ENCODE results near the gene RNF157. TPM values are rescaled to one million over a fixed set of nuclear protein-coding genes. Genes with fewer than 3 reads are reported as not detected.
A peak's percentile ranks its signal among the peaks of the same experiment; 100 is the strongest.

RNF157 gene
- total and polyA plus RNA-seq, 2 of the 13 experiments (the other 11 are each of a cell fraction or from before 2014, with no cell fraction given): 0.44 to 1.5 TPM

DNA sequence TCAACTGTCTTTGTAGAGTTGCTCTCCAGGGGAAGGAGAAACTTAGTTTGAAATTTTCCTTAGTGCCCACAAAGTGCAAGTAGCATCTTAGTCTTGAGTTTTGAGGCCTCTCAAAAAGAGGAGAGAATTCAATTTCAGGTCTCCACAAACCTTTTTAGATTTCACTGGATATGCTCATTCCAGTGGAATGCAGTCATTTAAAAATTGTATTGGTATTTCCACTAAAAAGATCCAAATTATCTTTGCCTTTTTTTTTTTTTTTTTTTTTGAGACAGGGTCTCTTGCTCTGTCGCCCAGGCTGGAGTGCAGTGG, 92.3 kb downstream of the RNF157 start:
- intact Hi-C loops (cut with micrococcal nuclease; ENCODE audit: unreplicated experiment): no loop called here
- in situ Hi-C loops (cut with HindIII; ENCODE audit: extremely low pct_ligation_motif_present, low pct_unique_long_range_greater_than_20kb): no loop called here
- no peak for DNase-seq (ENCODE audit: low spot score)
- Histone ChIP-seq H3K4me2 (ENCODE audit: low read depth, low read length) (no peak overlapping the region), H3K9ac (ENCODE audit: insufficient read depth, low read depth, low read length) (no peak overlapping the region), H2AFZ (ENCODE audit: low read length) (no peak overlapping the region), H3K9me3 (ENCODE audit: low read length) (no peaks in the 10 kb centered on the region), H3K27me3 (ENCODE audit: control insufficient read depth in 1 of 2, insufficient read depth in 2 of 2, low read length in 2 of 2) (peaks cover 0 to 21% of the 10 kb centered on the region in 2 experiments), H4K20me1 (ENCODE audit: insufficient read depth, low read length) (no peaks in the 10 kb centered on the region), H3K79me2 (ENCODE audit: insufficient read depth, low read length) (no peaks in the 10 kb centered on the region), H3K4me1 (ENCODE audit: insufficient read depth, low read length) (peaks cover 26% of the 10 kb centered on the region), H3K4me3 (replicated peaks in 1 of 3; ENCODE audit: insufficient read depth in 1 of 3, low read depth in 2 of 3, low read length in 3 of 3) (no peak overlapping the region), H3K27ac (ENCODE audit: extremely low read length, insufficient read depth, low read length) (no peak overlapping the region), H3K36me3 (replicated peaks in 1 of 2; ENCODE audit: control insufficient read depth in 1 of 2, insufficient read depth in 2 of 2, low read length in 2 of 2) (no peaks in the 10 kb centered on the region)
- no peak for ATAC-seq
- WGBS (ENCODE audit: low lambda C conversion rate): 80% methylated on average over 1 of the region's 1 CpG
- FAIRE-seq: no peak
- BruUV-seq (replicated peaks): no TSS peak
- POLR2A ChIA-PET: no interaction called here
- CTCF ChIA-PET (ENCODE audit: low intra/inter-chr PET ratio, low total read pairs): interaction anchor here (1.7 to 3.7 kb wide), 2 partner anchors 24 to 26 kb away, joined by 6 to 50 read pairs; no protein-coding TSS in a partner anchor
- no peak for TF ChIP-seq ZNF431 (CRISPR knock-in tag; IDR thresholded peaks at IDR 0.05; ENCODE audit: borderline replicate concordance, low read depth)
- TF ChIP-seq FUBP1 (CRISPR knock-in tag; IDR thresholded peaks at IDR 0.05; ENCODE audit: borderline replicate concordance): no peak
- no peak for TF ChIP-seq KLF11 (CRISPR knock-in tag; IDR thresholded peaks at IDR 0.05)
- no peak for TF ChIP-seq KAT8 (CRISPR knock-in tag; IDR thresholded peaks at IDR 0.05)

DNA sequence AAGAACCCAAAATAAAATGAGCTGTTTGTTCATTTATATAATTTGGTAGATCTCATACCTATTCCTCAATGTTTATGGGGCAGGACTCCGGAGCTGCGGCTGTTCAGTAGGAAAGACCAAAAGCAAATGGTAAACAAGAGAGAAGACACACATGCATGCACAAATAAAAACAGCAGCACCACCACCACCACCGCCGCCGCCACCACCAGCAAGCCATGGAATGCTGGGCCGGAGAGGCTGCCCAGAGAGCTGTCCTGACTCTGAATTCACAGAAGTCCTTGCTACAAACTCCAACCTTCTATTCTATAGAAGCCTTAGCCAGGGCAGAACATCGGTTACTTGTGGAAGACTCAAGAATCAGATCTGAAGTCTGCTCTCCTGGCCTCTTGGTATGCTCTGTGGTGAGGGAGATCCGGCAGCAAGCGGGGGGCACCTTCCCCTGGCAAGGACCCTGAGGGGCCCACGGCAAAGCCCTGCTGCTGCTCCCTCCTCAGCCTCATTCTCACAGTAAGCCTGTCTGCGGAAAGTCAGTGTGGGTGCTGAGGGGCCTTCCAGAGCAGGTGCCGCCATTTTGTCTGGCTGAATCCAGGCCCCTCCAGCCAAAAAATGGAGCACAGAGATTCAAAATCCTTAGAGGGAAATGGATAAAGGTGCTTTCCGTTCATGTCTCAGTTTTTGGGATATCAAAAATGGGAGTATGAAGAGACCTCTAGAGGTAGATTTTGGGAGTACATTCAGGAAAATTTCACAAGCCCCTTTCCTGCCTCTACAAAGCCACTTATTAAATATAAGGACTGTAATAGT, 92.9 kb downstream of the RNF157 start:
- Histone ChIP-seq H3K4me3 (replicated peaks in 1 of 3; ENCODE audit: insufficient read depth in 1 of 3, low read depth in 2 of 3, low read length in 3 of 3) (no peak overlapping the region), H2AFZ (ENCODE audit: low read length) (no peak overlapping the region), H3K9ac (ENCODE audit: insufficient read depth, low read depth, low read length) (no peak overlapping the region), H3K9me3 (ENCODE audit: low read length) (no peaks in the 10 kb centered on the region), H3K27me3 (ENCODE audit: control insufficient read depth in 1 of 2, insufficient read depth in 2 of 2, low read length in 2 of 2) (peaks cover 0 to 26% of the 10 kb centered on the region in 2 experiments), H3K27ac (ENCODE audit: extremely low read length, insufficient read depth, low read length) (no peak overlapping the region), H3K79me2 (ENCODE audit: insufficient read depth, low read length) (no peaks in the 10 kb centered on the region), H4K20me1 (ENCODE audit: insufficient read depth, low read length) (no peaks in the 10 kb centered on the region), H3K4me1 (ENCODE audit: insufficient read depth, low read length) (peaks cover 32% of the 10 kb centered on the region), H3K36me3 (replicated peaks in 1 of 2; ENCODE audit: control insufficient read depth in 1 of 2, insufficient read depth in 2 of 2, low read length in 2 of 2) (no peaks in the 10 kb centered on the region), H3K4me2 (ENCODE audit: low read depth, low read length) (no peak overlapping the region)
- no TSS peak for BruUV-seq (replicated peaks)
- POLR2A ChIA-PET: interaction anchor here (1.0 kb wide), 1 partner anchor 9 kb away, joined by 5 read pairs; no protein-coding TSS in a partner anchor
- CTCF ChIA-PET (ENCODE audit: low intra/inter-chr PET ratio, low total read pairs): interaction anchor here (1.3 to 3.7 kb wide), 3 partner anchors 23 to 35 kb away, joined by 3 to 50 read pairs (median 6); no protein-coding TSS in a partner anchor
- 53% methylated on average over 13 of the region's 13 CpGs for WGBS (ENCODE audit: low lambda C conversion rate)
- FAIRE-seq (peak; percentile 88), ATAC-seq (no peak), DNase-seq (ENCODE audit: low spot score) (peak; percentile 45)
- in situ Hi-C loops (cut with HindIII; ENCODE audit: extremely low pct_ligation_motif_present, low pct_unique_long_range_greater_than_20kb): no loop called here
- intact Hi-C loops (cut with micrococcal nuclease; ENCODE audit: unreplicated experiment): no loop called here
- TF ChIP-seq, protein P1, sequence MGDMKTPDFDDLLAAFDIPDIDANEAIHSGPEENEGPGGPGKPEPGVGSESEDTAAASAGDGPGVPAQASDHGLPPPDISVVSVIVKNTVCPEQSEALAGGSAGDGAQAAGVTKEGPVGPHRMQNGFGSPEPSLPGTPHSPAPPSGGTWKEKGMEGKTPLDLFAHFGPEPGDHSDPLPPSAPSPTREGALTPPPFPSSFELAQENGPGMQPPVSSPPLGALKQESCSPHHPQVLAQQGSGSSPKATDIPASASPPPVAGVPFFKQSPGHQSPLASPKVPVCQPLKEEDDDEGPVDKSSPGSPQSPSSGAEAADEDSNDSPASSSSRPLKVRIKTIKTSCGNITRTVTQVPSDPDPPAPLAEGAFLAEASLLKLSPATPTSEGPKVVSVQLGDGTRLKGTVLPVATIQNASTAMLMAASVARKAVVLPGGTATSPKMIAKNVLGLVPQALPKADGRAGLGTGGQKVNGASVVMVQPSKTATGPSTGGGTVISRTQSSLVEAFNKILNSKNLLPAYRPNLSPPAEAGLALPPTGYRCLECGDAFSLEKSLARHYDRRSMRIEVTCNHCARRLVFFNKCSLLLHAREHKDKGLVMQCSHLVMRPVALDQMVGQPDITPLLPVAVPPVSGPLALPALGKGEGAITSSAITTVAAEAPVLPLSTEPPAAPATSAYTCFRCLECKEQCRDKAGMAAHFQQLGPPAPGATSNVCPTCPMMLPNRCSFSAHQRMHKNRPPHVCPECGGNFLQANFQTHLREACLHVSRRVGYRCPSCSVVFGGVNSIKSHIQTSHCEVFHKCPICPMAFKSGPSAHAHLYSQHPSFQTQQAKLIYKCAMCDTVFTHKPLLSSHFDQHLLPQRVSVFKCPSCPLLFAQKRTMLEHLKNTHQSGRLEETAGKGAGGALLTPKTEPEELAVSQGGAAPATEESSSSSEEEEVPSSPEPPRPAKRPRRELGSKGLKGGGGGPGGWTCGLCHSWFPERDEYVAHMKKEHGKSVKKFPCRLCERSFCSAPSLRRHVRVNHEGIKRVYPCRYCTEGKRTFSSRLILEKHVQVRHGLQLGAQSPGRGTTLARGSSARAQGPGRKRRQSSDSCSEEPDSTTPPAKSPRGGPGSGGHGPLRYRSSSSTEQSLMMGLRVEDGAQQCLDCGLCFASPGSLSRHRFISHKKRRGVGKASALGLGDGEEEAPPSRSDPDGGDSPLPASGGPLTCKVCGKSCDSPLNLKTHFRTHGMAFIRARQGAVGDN (CRISPR knock-in tag; IDR thresholded peaks at IDR 0.05): 0 out of 2 replicates have a peak, but pooled peaks have one; percentile 17
- TF ChIP-seq ZNF670 (CRISPR knock-in tag; IDR thresholded peaks at IDR 0.05; ENCODE audit: borderline replicate concordance) (no peak), ZNF207 (IDR thresholded peaks at IDR 0.05; ENCODE audit: borderline replicate concordance) (no peak)
